Measurements from ENCODE around the gene NTN4. TPM values are rescaled to one million over a fixed set of nuclear protein-coding genes. Genes with fewer than 3 reads are reported as not detected.
A peak's percentile ranks its signal among the peaks of the same experiment; 100 is the strongest.

The NTN4 gene
- total and polyA plus RNA-seq, 4 donors = 22.1 to 72.4 (median 53.5) TPM

DNA sequence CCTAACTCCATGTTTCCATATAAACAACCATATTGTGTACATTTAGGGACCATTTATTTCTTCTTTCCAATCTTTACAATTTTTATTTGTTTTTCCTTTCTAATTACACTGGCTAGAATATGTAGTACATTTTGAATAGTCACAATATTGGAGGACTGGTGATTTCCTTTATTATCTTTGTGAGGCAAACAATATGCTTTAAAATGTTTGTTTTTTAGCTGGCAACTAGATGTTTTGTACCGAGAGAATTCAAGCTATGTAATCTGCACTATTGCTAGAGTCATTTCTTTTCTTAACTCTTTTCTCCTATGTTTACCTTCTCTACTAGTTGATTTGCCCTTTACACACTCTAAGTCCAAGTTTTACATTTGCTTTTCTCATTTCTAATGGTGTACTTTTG is 13.3 kb upstream of the NTN4 start:
- Histone ChIP-seq H3K27ac (ENCODE audit: low read depth in 1 of 2, low read length in 1 of 2) (no peak overlapping the region), H3K4me3 (no peak overlapping the region), H3K27me3 (ENCODE audit: control insufficient read depth in 3 of 3, insufficient read depth in 3 of 3, low read length in 2 of 3) (peaks cover 0 to 7% (median 0%) of the 10 kb centered on the region in 3 donors), H3K4me1 (ENCODE audit: control insufficient read depth in 5 of 5, insufficient read depth in 5 of 5, low read length in 5 of 5) (peaks cover 0 to 5% (median 0%) of the 10 kb centered on the region in 5 donors), H3K36me3 (ENCODE audit: control insufficient read depth in 4 of 4, insufficient read depth in 4 of 4, low read length in 4 of 4) (no peaks in the 10 kb centered on the region), H3K9me3 (ENCODE audit: control insufficient read depth in 4 of 4, insufficient read depth in 3 of 4, low read length in 3 of 4) (no peaks in the 10 kb centered on the region), H3K9ac (ENCODE audit: insufficient read depth in 1 of 2, low read length in 2 of 2) (no peak overlapping the region)
- 58 to 64% methylated on average over 1 of the region's 1 CpG for WGBS, 2 donors
- TF ChIP-seq CTCF (IDR thresholded peaks at IDR 0.05; ENCODE audit: control extremely low read depth, extremely low read depth) = no peak
- ATAC-seq (ENCODE audit: insufficient read depth, low FRiP score) (no peak), DNase-seq (no peak)

DNA sequence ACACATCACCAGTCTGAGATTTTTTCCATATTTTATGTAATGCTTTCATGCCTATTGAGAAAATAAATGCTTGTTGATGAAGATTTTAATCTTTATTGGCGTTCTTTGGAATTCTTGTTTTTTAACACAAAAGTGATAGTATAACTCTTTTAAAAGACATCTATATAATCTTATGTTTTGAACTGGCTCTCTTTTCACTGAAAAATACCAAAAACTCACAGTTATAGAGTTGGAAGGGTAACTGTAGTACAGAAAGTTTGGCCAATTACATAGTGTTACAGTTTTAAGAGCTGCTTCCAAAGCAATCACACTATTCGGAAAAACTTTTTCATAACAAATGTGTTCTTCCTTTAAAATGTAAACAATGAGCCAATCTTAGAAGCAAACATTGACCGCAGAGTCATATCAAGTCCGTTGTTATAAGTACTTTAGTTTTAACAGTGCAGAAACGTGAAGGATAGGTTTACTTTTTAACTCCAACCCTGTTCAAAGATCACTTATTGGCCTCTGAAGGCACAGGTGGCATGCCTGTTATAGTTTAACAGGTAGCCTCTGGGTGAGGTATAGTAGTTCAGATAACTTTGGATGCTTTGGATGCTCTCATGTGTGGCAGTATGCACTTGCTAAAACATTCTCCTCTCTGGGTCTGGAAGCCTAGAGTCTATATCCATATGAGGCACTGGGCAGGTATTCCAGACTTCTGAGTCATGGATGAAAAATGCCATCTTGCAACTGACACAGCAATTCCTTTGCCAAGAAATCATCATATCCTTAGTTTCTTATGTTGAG is 12.1 kb upstream of the NTN4 start:
- no peak for TF ChIP-seq CTCF (IDR thresholded peaks at IDR 0.05; ENCODE audit: control extremely low read depth, extremely low read depth)
- Histone ChIP-seq H3K27me3 (ENCODE audit: control insufficient read depth in 3 of 3, insufficient read depth in 3 of 3, low read length in 2 of 3) (peaks cover 0 to 7% (median 0%) of the 10 kb centered on the region in 3 donors), H3K27ac (ENCODE audit: low read depth in 1 of 2, low read length in 1 of 2) (no peak overlapping the region), H3K4me1 (ENCODE audit: control insufficient read depth in 5 of 5, insufficient read depth in 5 of 5, low read length in 5 of 5) (peaks cover 0 to 5% (median 0%) of the 10 kb centered on the region in 5 donors), H3K36me3 (ENCODE audit: control insufficient read depth in 4 of 4, insufficient read depth in 4 of 4, low read length in 4 of 4) (no peaks in the 10 kb centered on the region), H3K4me3 (no peak overlapping the region), H3K9me3 (ENCODE audit: control insufficient read depth in 4 of 4, insufficient read depth in 3 of 4, low read length in 3 of 4) (no peaks in the 10 kb centered on the region), H3K9ac (ENCODE audit: insufficient read depth in 1 of 2, low read length in 2 of 2) (no peak overlapping the region)
- DNase-seq (peak in 2 of 3 donors; percentile 10 to 33), ATAC-seq (ENCODE audit: insufficient read depth, low FRiP score) (peak; percentile 54)
- 43 to 66% methylated on average over 5 of the region's 5 CpGs for WGBS, 2 donors

DNA sequence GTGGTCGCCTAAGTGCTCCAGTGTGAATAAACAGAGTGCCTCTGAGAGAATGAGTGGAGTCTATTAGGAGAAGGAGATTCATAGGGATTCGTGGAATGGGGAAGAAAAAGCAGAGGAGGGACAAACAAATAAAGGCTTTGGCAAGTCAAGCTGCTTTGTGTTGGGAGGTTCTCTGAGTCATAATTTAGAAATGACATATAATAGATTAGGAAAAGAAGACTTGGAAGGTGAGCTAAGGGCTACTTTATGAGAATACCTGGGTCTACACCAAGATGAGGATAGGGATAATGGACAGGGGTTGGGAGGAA is 6.4 kb upstream of the NTN4 start:
- Histone ChIP-seq H3K27ac (ENCODE audit: low read depth in 1 of 2, low read length in 1 of 2) (no peak overlapping the region), H3K4me1 (ENCODE audit: control insufficient read depth in 5 of 5, insufficient read depth in 5 of 5, low read length in 5 of 5) (peaks cover 0 to 2% (median 0%) of the 10 kb centered on the region in 5 donors)
- peak; percentile 35 for ATAC-seq (ENCODE audit: insufficient read depth, low FRiP score)

More for the DNA sequence above, 6.4 kb upstream of the NTN4 start:
- Histone ChIP-seq H3K36me3 (ENCODE audit: control insufficient read depth in 4 of 4, insufficient read depth in 4 of 4, low read length in 4 of 4) (no peaks in the 10 kb centered on the region), H3K9ac (ENCODE audit: insufficient read depth in 1 of 2, low read length in 2 of 2) (no peak overlapping the region), H3K9me3 (ENCODE audit: control insufficient read depth in 4 of 4, insufficient read depth in 3 of 4, low read length in 3 of 4) (no peaks in the 10 kb centered on the region), H3K4me3 (no peak overlapping the region), H3K27me3 (ENCODE audit: control insufficient read depth in 3 of 3, insufficient read depth in 3 of 3, low read length in 2 of 3) (peaks cover 0 to 22% (median 17%) of the 10 kb centered on the region in 3 donors)
- no peak for DNase-seq
- no peak for TF ChIP-seq CTCF (IDR thresholded peaks at IDR 0.05; ENCODE audit: control extremely low read depth, extremely low read depth)
- 60 to 72% methylated on average over 2 of the region's 2 CpGs for WGBS, 2 donors
